Ovary (tissue), 3 donors: ENCODE measurements around the gene RAB23.

Source experiments
- EP300 ChIP-seq: sonication (generic); formaldehyde crosslinking; IDR thresholded peaks from one replicate; pipeline ENCODE4 v1.6.1; 2017; ENCODE audit warnings: antibody characterized with exemption
- POLR2A ChIP-seq: fragments of 450-650 bp; IDR thresholded peaks from one replicate; pipeline ENCODE4 v1.6.1; 2017; ENCODE audit warnings: antibody characterized with exemption, mild to moderate bottlenecking, moderate library complexity
- TF ChIP-seq, protein P1 (sequence below), 3 donors: fragments of 450-650 bp in 2 of 3; fragments of 200-600 bp in 1 of 3; IDR thresholded peaks; one replicate each; pipeline versions ENCODE4 v1.5.1 to v1.8.0; 2016 to 2022; ENCODE audit warnings: antibody characterized with exemption in 3 of 3, mild to moderate bottlenecking in 1 of 3
- donor health status: DM: no; HTN: no; CAD: no.

DNA sequence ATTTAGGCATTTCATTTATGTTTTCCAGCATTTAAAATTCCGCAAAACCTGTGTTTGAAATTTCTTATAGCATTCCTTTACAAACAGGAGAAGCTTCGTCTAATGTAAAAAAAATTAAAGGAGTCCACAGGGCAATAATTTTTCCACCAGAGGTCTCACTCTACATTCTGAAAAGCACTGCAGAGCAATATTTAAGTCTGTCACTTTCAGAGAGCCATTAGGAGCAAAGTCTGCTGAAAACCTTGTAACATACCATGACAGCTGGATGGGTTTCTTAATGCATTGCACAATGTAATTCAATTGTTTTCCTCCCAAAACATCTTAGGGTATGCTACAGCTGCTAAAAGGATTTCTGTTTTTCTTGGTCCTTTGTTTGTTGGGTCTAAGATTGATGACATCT, 32.0 kb downstream of the RAB23 start:
- TF ChIP-seq, protein P1, sequence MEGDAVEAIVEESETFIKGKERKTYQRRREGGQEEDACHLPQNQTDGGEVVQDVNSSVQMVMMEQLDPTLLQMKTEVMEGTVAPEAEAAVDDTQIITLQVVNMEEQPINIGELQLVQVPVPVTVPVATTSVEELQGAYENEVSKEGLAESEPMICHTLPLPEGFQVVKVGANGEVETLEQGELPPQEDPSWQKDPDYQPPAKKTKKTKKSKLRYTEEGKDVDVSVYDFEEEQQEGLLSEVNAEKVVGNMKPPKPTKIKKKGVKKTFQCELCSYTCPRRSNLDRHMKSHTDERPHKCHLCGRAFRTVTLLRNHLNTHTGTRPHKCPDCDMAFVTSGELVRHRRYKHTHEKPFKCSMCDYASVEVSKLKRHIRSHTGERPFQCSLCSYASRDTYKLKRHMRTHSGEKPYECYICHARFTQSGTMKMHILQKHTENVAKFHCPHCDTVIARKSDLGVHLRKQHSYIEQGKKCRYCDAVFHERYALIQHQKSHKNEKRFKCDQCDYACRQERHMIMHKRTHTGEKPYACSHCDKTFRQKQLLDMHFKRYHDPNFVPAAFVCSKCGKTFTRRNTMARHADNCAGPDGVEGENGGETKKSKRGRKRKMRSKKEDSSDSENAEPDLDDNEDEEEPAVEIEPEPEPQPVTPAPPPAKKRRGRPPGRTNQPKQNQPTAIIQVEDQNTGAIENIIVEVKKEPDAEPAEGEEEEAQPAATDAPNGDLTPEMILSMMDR (IDR thresholded peaks at IDR 0.05) = peak in 2 of 3 donors; percentile 16 to 47
- TF ChIP-seq POLR2A (no peak), EP300 (no peak)
